Measurements from ENCODE around the gene LAYN.

LAYN gene

GRCh38 chr11:111550258-111550657, 9.7 kb downstream of the LAYN start:
- H3K9ac ChIP-seq (ENCODE audit: low read length): no peak overlapping the region
- no peak overlapping the region for H3K27ac ChIP-seq (ENCODE audit: low read length)
- H3K4me3 ChIP-seq (ENCODE audit: low read length): no peak overlapping the region

GRCh38 chr11:111554532-111554931, 14.0 kb downstream of the LAYN start:
- Histone ChIP-seq H3K4me3 (ENCODE audit: low read length) (no peak overlapping the region), H3K9me3 (ENCODE audit: control insufficient read depth, low read depth, low read length) (no peaks in the 10 kb centered on the region), H3K36me3 (ENCODE audit: control insufficient read depth, low read depth, low read length) (no peaks in the 10 kb centered on the region), H3K4me1 (ENCODE audit: control insufficient read depth, low read depth, low read length) (peaks cover 9% of the 10 kb centered on the region), H3K27me3 (ENCODE audit: control insufficient read depth, insufficient read depth, low read length) (no peaks in the 10 kb centered on the region), H3K9ac (ENCODE audit: low read length) (no peak overlapping the region), H3K27ac (ENCODE audit: low read length) (no peak overlapping the region)

More at GRCh38 chr11:111550258-111550657, 9.7 kb downstream of the LAYN start:
- no peaks in the 10 kb centered on the region for H3K9me3 ChIP-seq (ENCODE audit: control insufficient read depth, low read depth, low read length)
- H3K36me3 ChIP-seq (ENCODE audit: control insufficient read depth, low read depth, low read length): no peaks in the 10 kb centered on the region
- no peaks in the 10 kb centered on the region for H3K27me3 ChIP-seq (ENCODE audit: control insufficient read depth, insufficient read depth, low read length)
- peaks cover 20% of the 10 kb centered on the region for H3K4me1 ChIP-seq (ENCODE audit: control insufficient read depth, low read depth, low read length)

GRCh38 chr11:111555255-111555654, 14.7 kb downstream of the LAYN start:
- no peaks in the 10 kb centered on the region for H3K36me3 ChIP-seq (ENCODE audit: control insufficient read depth, low read depth, low read length)
- H3K9me3 ChIP-seq (ENCODE audit: control insufficient read depth, low read depth, low read length): no peaks in the 10 kb centered on the region
- no peak overlapping the region for H3K9ac ChIP-seq (ENCODE audit: low read length)
- no peak overlapping the region for H3K4me3 ChIP-seq (ENCODE audit: low read length)
- H3K27ac ChIP-seq (ENCODE audit: low read length): no peak overlapping the region
- peaks cover 3% of the 10 kb centered on the region for H3K4me1 ChIP-seq (ENCODE audit: control insufficient read depth, low read depth, low read length)
- no peaks in the 10 kb centered on the region for H3K27me3 ChIP-seq (ENCODE audit: control insufficient read depth, insufficient read depth, low read length)

- Histone ChIP-seq H3K4me3 (ENCODE audit: low read length) (no peak overlapping the region), H3K9ac (ENCODE audit: low read length) (no peak overlapping the region), H3K9me3 (ENCODE audit: control insufficient read depth, low read depth, low read length) (no peaks in the 10 kb centered on the region), H3K27ac (ENCODE audit: low read length) (no peak overlapping the region), H3K4me1 (ENCODE audit: control insufficient read depth, low read depth, low read length) (peaks cover 13% of the 10 kb centered on the region), H3K36me3 (ENCODE audit: control insufficient read depth, low read depth, low read length) (no peaks in the 10 kb centered on the region), H3K27me3 (ENCODE audit: control insufficient read depth, insufficient read depth, low read length) (no peaks in the 10 kb centered on the region)
These were observed 17.0 kb downstream of the LAYN start for GRCh38 chr11:111557425-111558111.

- no peak overlapping the region for H3K27ac ChIP-seq (ENCODE audit: low read length)
- no peaks in the 10 kb centered on the region for H3K27me3 ChIP-seq (ENCODE audit: control insufficient read depth, insufficient read depth, low read length)
- no peaks in the 10 kb centered on the region for H3K9me3 ChIP-seq (ENCODE audit: control insufficient read depth, low read depth, low read length)
- peaks cover 13% of the 10 kb centered on the region for H3K4me1 ChIP-seq (ENCODE audit: control insufficient read depth, low read depth, low read length)
- no peaks in the 10 kb centered on the region for H3K36me3 ChIP-seq (ENCODE audit: control insufficient read depth, low read depth, low read length)
- no peak overlapping the region for H3K9ac ChIP-seq (ENCODE audit: low read length)
- no peak overlapping the region for H3K4me3 ChIP-seq (ENCODE audit: low read length)
These were observed 19.4 kb downstream of the LAYN start for GRCh38 chr11:111559800-111560464.

- Histone ChIP-seq H3K4me1 (ENCODE audit: control insufficient read depth, low read depth, low read length) (peaks cover 13% of the 10 kb centered on the region), H3K27ac (ENCODE audit: low read length) (no peak overlapping the region), H3K27me3 (ENCODE audit: control insufficient read depth, insufficient read depth, low read length) (no peaks in the 10 kb centered on the region), H3K36me3 (ENCODE audit: control insufficient read depth, low read depth, low read length) (no peaks in the 10 kb centered on the region), H3K9me3 (ENCODE audit: control insufficient read depth, low read depth, low read length) (no peaks in the 10 kb centered on the region), H3K9ac (ENCODE audit: low read length) (no peak overlapping the region), H3K4me3 (ENCODE audit: low read length) (no peak overlapping the region)
These were observed 20.3 kb downstream of the LAYN start for GRCh38 chr11:111560800-111561199.

GRCh38 chr11:111561306-111561705, 20.8 kb downstream of the LAYN start:
- Histone ChIP-seq H3K4me1 (ENCODE audit: control insufficient read depth, low read depth, low read length) (peaks cover 13% of the 10 kb centered on the region), H3K9me3 (ENCODE audit: control insufficient read depth, low read depth, low read length) (no peaks in the 10 kb centered on the region), H3K9ac (ENCODE audit: low read length) (no peak overlapping the region), H3K27ac (ENCODE audit: low read length) (no peak overlapping the region), H3K27me3 (ENCODE audit: control insufficient read depth, insufficient read depth, low read length) (no peaks in the 10 kb centered on the region), H3K4me3 (ENCODE audit: low read length) (no peak overlapping the region), H3K36me3 (ENCODE audit: control insufficient read depth, low read depth, low read length) (no peaks in the 10 kb centered on the region)

- Histone ChIP-seq H3K27me3 (ENCODE audit: control insufficient read depth, insufficient read depth, low read length) (no peaks in the 10 kb centered on the region), H3K9me3 (ENCODE audit: control insufficient read depth, low read depth, low read length) (no peaks in the 10 kb centered on the region), H3K4me3 (ENCODE audit: low read length) (no peak overlapping the region), H3K4me1 (ENCODE audit: control insufficient read depth, low read depth, low read length) (peaks cover 13% of the 10 kb centered on the region), H3K36me3 (ENCODE audit: control insufficient read depth, low read depth, low read length) (no peaks in the 10 kb centered on the region), H3K27ac (ENCODE audit: low read length) (no peak overlapping the region), H3K9ac (ENCODE audit: low read length) (no peak overlapping the region)
These were observed 21.3 kb downstream of the LAYN start for GRCh38 chr11:111561791-111562325.

- H3K9me3 ChIP-seq (ENCODE audit: control insufficient read depth, low read depth, low read length): no peaks in the 10 kb centered on the region
- H3K27ac ChIP-seq (ENCODE audit: low read length): no peak overlapping the region
- H3K27me3 ChIP-seq (ENCODE audit: control insufficient read depth, insufficient read depth, low read length): no peaks in the 10 kb centered on the region
- H3K4me3 ChIP-seq (ENCODE audit: low read length): no peak overlapping the region
- no peak overlapping the region for H3K9ac ChIP-seq (ENCODE audit: low read length)
- H3K36me3 ChIP-seq (ENCODE audit: control insufficient read depth, low read depth, low read length): no peaks in the 10 kb centered on the region
- peaks cover 13% of the 10 kb centered on the region for H3K4me1 ChIP-seq (ENCODE audit: control insufficient read depth, low read depth, low read length)
These were observed 22.3 kb downstream of the LAYN start for GRCh38 chr11:111562692-111563389.

GRCh38 chr11:111565114-111565720, 24.7 kb downstream of the LAYN start:
- Histone ChIP-seq H3K36me3 (ENCODE audit: control insufficient read depth, low read depth, low read length) (no peaks in the 10 kb centered on the region), H3K4me1 (ENCODE audit: control insufficient read depth, low read depth, low read length) (peaks cover 13% of the 10 kb centered on the region), H3K27ac (ENCODE audit: low read length) (no peak overlapping the region), H3K4me3 (ENCODE audit: low read length) (no peak overlapping the region), H3K9me3 (ENCODE audit: control insufficient read depth, low read depth, low read length) (no peaks in the 10 kb centered on the region), H3K27me3 (ENCODE audit: control insufficient read depth, insufficient read depth, low read length) (no peaks in the 10 kb centered on the region), H3K9ac (ENCODE audit: low read length) (no peak overlapping the region)

- Histone ChIP-seq H3K9me3 (ENCODE audit: control insufficient read depth, low read depth, low read length) (no peaks in the 10 kb centered on the region), H3K36me3 (ENCODE audit: control insufficient read depth, low read depth, low read length) (no peaks in the 10 kb centered on the region), H3K4me1 (ENCODE audit: control insufficient read depth, low read depth, low read length) (peaks cover 11% of the 10 kb centered on the region), H3K27ac (ENCODE audit: low read length) (no peak overlapping the region), H3K27me3 (ENCODE audit: control insufficient read depth, insufficient read depth, low read length) (no peaks in the 10 kb centered on the region), H3K9ac (ENCODE audit: low read length) (no peak overlapping the region), H3K4me3 (ENCODE audit: low read length) (no peak overlapping the region)
These were observed 25.8 kb downstream of the LAYN start for GRCh38 chr11:111566324-111566723.
